A549 (cell line): Measurements from ENCODE around the gene FAM229B. TPM values are rescaled to one million over a fixed set of nuclear protein-coding genes. Genes with fewer than 3 reads are reported as not detected.

Experiments used
- ATAC-seq, 2 experiments: fragments of 200-7000 bp in 1 of 2; fragments of >200 bp in 1 of 2; cut with Nextera tagmentation in 1 of 2; cut with Tn5 transposase in 1 of 2; 3 replicates each; pipeline versions ENCODE4 v1.8.0 to v1.9.1; 2018 to 2020; ENCODE audit warnings: mild to moderate bottlenecking in 1 of 2, moderate library complexity in 1 of 2
- CTCF ChIA-PET: fragments of 300-600 bp; sonication (Branson Sonifier 250); formaldehyde crosslinking; extraction: SDS; loops from one replicate; lab custom pipeline; 2021; ENCODE audit warnings: antibody characterized with exemption, inconsistent platforms; lab: Yijun Ruan, JAX
- POLR2A ChIA-PET: fragments of 350-600 bp; formaldehyde crosslinking; extraction: SDS; loops from one replicate; lab custom pipeline; 2021; ENCODE audit warnings: antibody characterized with exemption, inconsistent platforms; lab: Yijun Ruan, JAX
- DNase-seq, 2 experiments: peaks; one replicate each; pipeline versions ENCODE4 v3.0.0 to v3.0.0-alpha.2; 2011 to 2016; ENCODE audit warnings: low read depth in 1 of 2, low spot score in 1 of 2
- FAIRE-seq: peaks from 2 replicates; lab custom pipeline; 2011; peaks lifted over from hg19 to GRCh38; lab: Jason Lieb, UNC
- H3K27ac ChIP-seq, 2 experiments: fragments of >200 bp; sonication (Bioruptor Twin); formaldehyde crosslinking; 3 replicates each; pipeline ENCODE4 v1.5.1; 2016 to 2017
- H3K4me1 ChIP-seq: fragments of >200 bp; sonication (Bioruptor Twin); formaldehyde crosslinking; 3 replicates; pipeline ENCODE4 v1.6.1; 2016
- H3K4me2 ChIP-seq: fragments of >200 bp; sonication (Bioruptor Twin); formaldehyde crosslinking; 3 replicates; pipeline ENCODE4 v1.6.1; 2016
- H3K4me3 ChIP-seq: fragments of >200 bp; sonication (Bioruptor Twin); formaldehyde crosslinking; 3 replicates; pipeline ENCODE4 v1.5.1; 2016
- H3K9me3 ChIP-seq: fragments of >200 bp; sonication (Bioruptor Twin); formaldehyde crosslinking; 3 replicates; pipeline ENCODE4 v1.6.1; 2016
- CHD2 ChIP-seq: fragments of 150-350 bp; IDR thresholded peaks from 2 replicates; pipeline ENCODE4 v1.6.1; 2014; ENCODE audit warnings: low read length; ENCODE audit not compliant: partially characterized antibody
- CHD4 ChIP-seq: fragments of 200-600 bp; sonication (generic); IDR thresholded peaks from 2 replicates; pipeline ENCODE4 v1.6.1; 2016; ENCODE audit warnings: antibody characterized with exemption, mild to moderate bottlenecking, borderline replicate concordance
- EHF ChIP-seq: fragments of 250-450 bp; sonication (Bioruptor Pico); IDR thresholded peaks from 2 replicates; pipeline ENCODE4 v1.5.0; 2020; ENCODE audit warnings: mild to moderate bottlenecking
- EHMT2 ChIP-seq: fragments of 200-600 bp; sonication (generic); IDR thresholded peaks from 2 replicates; pipeline ENCODE4 v1.6.1; 2016; ENCODE audit warnings: antibody characterized with exemption, low read depth, mild to moderate bottlenecking, moderate library complexity
- FOSL2 ChIP-seq, 2 experiments: fragments of 450-650 bp in 1 of 2; fragments of >200 bp in 1 of 2; sonication (Bioruptor Twin) in 1 of 2; formaldehyde crosslinking; IDR thresholded peaks; 2 replicates each; pipeline versions ENCODE4 v1.5.0 to v1.6.1; 2016 to 2020; ENCODE audit warnings: mild to moderate bottlenecking in 1 of 2, moderate library complexity in 1 of 2
- HEYL ChIP-seq: fragments of 250-450 bp; sonication (Bioruptor Pico); IDR thresholded peaks from 2 replicates; pipeline ENCODE4 v1.8.0; 2021; ENCODE audit warnings: mild to moderate bottlenecking, moderate library complexity
- HOXB13 ChIP-seq: fragments of 250-450 bp; sonication (Bioruptor Pico); IDR thresholded peaks from 2 replicates; pipeline ENCODE4 v1.5.0; 2020; ENCODE audit warnings: low read depth, mild to moderate bottlenecking, moderate library complexity
- JUN ChIP-seq, 2 experiments: fragments of >200 bp; sonication (Bioruptor Twin); formaldehyde crosslinking; IDR thresholded peaks; 2 replicates in 1 of 2; 3 replicates in 1 of 2; pipeline ENCODE4 v1.6.1; 2016 to 2017
- KDM1A ChIP-seq: fragments of 200-600 bp; sonication (generic); IDR thresholded peaks from 2 replicates; pipeline ENCODE4 v1.6.1; 2016; ENCODE audit warnings: low read depth, mild to moderate bottlenecking
- MYC ChIP-seq: IDR thresholded peaks from 2 replicates; pipeline ENCODE4 v1.6.1; 2012; ENCODE audit warnings: mild to moderate bottlenecking, inconsistent platforms, low read length, improper control_type of control experiment, borderline replicate concordance
- NFE2L2 ChIP-seq: fragments of 150-350 bp; conservative IDR thresholded peaks from 2 replicates; pipeline ENCODE4 v1.6.1; 2014; ENCODE audit warnings: low read length
- NR3C1 ChIP-seq: fragments of >200 bp; sonication (Bioruptor Twin); formaldehyde crosslinking; IDR thresholded peaks from 3 replicates; pipeline ENCODE4 v1.6.1; 2017
- POLR2A ChIP-seq: IDR thresholded peaks from 2 replicates; pipeline ENCODE4 v1.6.1; 2012; ENCODE audit warnings: mild to moderate bottlenecking, low read length
- RFX5 ChIP-seq: fragments of 450-650 bp; IDR thresholded peaks from 2 replicates; pipeline ENCODE4 v1.7.1; 2014; ENCODE audit warnings: antibody characterized with exemption, mild to moderate bottlenecking, moderate library complexity
- RNF2 ChIP-seq: fragments of 200-600 bp; sonication (generic); IDR thresholded peaks from 2 replicates; pipeline ENCODE4 v1.6.1; 2016; ENCODE audit warnings: low read depth, mild to moderate bottlenecking, antibody characterized with exemption, moderate library complexity, borderline replicate concordance
- TP53 ChIP-seq: fragments of 250-450 bp; sonication (Bioruptor Pico); IDR thresholded peaks from 2 replicates; pipeline ENCODE4 v1.5.0; 2021; ENCODE audit warnings: mild to moderate bottlenecking, moderate library complexity
- ZC3H11A ChIP-seq: fragments of 450-650 bp; IDR thresholded peaks from 2 replicates; pipeline ENCODE4 v1.6.1; 2014; ENCODE audit warnings: antibody characterized with exemption, mild to moderate bottlenecking
- ZNF302 ChIP-seq: fragments of 250-450 bp; sonication (Bioruptor Pico); IDR thresholded peaks from 2 replicates; pipeline ENCODE4 v1.9.0; 2021; ENCODE audit warnings: inconsistent platforms, mild to moderate bottlenecking, moderate library complexity
- WGBS: methylation state at CpG from one replicate; pipeline ENCODE4 v1.1.6; 2017; ENCODE audit errors: missing lambda C conversion rate; 5-methylcytosine and 5-hydroxymethylcytosine counted together
- polyA plus RNA-seq, 4 experiments: library from polyadenylated mRNA; depleted of rRNA in 3 of 4; stranded (reverse); fragments of >200 nt; fragmentation: RNase III in 1 of 4; extraction: RNeasy Plus Mini Kit Qiagen cat#74134 plus additional on column Dnase treatment in 1 of 4; gene quantifications; 2 replicates in 3 of 4; 3 replicates in 1 of 4; pipeline ENCODE4 v1.2.3, GENCODE V29; 2011 to 2017
- TF ChIP-seq, protein P1 (sequence below): IDR thresholded peaks from 2 replicates; pipeline ENCODE4 v1.6.1; 2012
- TF ChIP-seq, protein P2 (sequence below): fragments of >200 bp; sonication (Bioruptor Twin); formaldehyde crosslinking; IDR thresholded peaks from 2 replicates; pipeline ENCODE4 v1.6.1; 2016
- TF ChIP-seq, protein P3 (sequence below): fragments of 200-600 bp; sonication (generic); IDR thresholded peaks from 2 replicates; pipeline ENCODE4 v1.6.1; 2016; ENCODE audit warnings: antibody characterized with exemption, mild to moderate bottlenecking, moderate library complexity
- TF ChIP-seq, protein P4 (sequence below): fragments of >200 bp; sonication (Bioruptor Twin); formaldehyde crosslinking; IDR thresholded peaks from 3 replicates; pipeline ENCODE4 v1.5.1; 2016
- TF ChIP-seq, protein P5 (sequence below): fragments of 250-450 bp; sonication (Bioruptor Pico); IDR thresholded peaks from 2 replicates; pipeline ENCODE4 v1.5.0; 2020; ENCODE audit warnings: low read depth, mild to moderate bottlenecking, moderate library complexity

The FAM229B gene
- polyA plus RNA-seq, 2 of the 4 experiments (the other 2 are of a cell fraction), result 9.9 to 17.3 TPM

DNA sequence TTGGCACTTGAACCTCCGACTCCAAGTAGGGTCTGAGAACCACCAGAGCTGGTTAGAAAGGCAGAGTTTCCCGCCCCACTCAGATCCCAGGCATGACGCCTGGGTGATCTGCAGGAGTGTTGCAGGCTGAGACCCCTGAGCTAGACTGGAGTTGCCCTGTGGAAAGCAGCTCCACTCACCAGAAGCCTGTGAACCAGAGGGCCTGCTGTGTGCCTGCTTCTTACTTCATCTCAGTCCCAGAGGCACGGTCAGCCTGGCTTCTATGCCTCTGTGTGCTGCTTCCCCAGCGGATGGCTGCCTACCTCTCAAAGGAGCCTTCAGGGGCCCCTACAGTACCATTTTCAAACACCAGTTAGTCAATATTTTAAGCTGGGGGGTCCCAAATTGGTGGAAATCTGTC is 49.1 kb upstream of the FAM229B start:
- POLR2A ChIA-PET, result no interaction called here
- FAIRE-seq, result no peak

DNA sequence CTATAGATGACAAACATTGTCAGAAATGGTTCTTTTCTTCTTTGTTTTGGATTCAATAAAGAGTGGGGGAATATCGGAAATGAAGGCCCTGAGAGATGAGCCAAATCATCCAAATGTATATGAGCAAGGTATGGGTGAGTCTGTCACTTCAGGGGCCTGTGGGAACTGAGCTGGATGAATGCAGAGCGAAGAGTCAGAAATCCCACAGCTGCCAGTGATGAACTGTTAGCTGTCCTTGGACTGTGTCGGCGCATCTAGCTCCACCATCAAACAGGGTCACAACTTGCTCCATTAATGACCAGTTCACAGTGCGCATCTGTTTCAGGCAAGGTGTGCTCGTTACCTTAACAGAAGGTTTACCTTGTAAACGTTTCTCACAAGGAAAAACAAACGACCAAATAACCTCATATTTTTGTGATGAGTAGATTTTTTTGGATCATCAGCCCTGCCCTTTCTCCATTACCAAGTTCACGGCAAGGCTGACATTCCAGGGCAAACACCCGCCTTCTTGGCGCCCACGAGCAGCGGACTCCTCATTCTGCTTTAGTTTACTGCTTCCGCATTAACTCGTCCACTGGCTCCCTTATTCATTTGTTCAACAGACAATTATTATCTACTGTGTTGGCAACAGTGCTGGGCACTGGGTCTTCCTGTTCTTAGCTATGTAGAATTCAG is 48.5 kb upstream of the FAM229B start:
- CTCF ChIA-PET, result interaction anchor here (1.2 to 2.5 kb wide), 5 partner anchors 10 to 780 kb away, joined by 3 to 16 read pairs (median 5); a partner anchor contains a TSS
- Histone ChIP-seq H3K4me1 (peaks cover 5% of the 10 kb centered on the region; the same call in 1 of the 3 replicates), H3K27ac (no peak overlapping the region), H3K4me2 (no peak overlapping the region), H3K9me3 (no peaks in the 10 kb centered on the region), H3K4me3 (no peak overlapping the region)
- ATAC-seq (no peak), FAIRE-seq (no peak), DNase-seq (no peak)
- 76% methylated on average over 15 of the region's 15 CpGs for WGBS
- TF ChIP-seq MYC, result no peak
- TF ChIP-seq CHD4, result no peak
- TF ChIP-seq RNF2, result no peak
- TF ChIP-seq HEYL (CRISPR knock-in tag), result no peak
- TF ChIP-seq, protein P1, sequence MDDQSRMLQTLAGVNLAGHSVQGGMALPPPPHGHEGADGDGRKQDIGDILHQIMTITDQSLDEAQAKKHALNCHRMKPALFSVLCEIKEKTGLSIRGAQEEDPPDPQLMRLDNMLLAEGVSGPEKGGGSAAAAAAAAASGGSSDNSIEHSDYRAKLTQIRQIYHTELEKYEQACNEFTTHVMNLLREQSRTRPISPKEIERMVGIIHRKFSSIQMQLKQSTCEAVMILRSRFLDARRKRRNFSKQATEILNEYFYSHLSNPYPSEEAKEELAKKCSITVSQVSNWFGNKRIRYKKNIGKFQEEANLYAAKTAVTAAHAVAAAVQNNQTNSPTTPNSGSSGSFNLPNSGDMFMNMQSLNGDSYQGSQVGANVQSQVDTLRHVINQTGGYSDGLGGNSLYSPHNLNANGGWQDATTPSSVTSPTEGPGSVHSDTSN, result no peak
- TF ChIP-seq, protein P2, sequence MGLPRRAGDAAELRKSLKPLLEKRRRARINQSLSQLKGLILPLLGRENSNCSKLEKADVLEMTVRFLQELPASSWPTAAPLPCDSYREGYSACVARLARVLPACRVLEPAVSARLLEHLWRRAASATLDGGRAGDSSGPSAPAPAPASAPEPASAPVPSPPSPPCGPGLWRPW, result no peak
- TF ChIP-seq NR3C1, result no peak
- TF ChIP-seq HOXB13 (CRISPR knock-in tag), result no peak
- TF ChIP-seq, protein P3, sequence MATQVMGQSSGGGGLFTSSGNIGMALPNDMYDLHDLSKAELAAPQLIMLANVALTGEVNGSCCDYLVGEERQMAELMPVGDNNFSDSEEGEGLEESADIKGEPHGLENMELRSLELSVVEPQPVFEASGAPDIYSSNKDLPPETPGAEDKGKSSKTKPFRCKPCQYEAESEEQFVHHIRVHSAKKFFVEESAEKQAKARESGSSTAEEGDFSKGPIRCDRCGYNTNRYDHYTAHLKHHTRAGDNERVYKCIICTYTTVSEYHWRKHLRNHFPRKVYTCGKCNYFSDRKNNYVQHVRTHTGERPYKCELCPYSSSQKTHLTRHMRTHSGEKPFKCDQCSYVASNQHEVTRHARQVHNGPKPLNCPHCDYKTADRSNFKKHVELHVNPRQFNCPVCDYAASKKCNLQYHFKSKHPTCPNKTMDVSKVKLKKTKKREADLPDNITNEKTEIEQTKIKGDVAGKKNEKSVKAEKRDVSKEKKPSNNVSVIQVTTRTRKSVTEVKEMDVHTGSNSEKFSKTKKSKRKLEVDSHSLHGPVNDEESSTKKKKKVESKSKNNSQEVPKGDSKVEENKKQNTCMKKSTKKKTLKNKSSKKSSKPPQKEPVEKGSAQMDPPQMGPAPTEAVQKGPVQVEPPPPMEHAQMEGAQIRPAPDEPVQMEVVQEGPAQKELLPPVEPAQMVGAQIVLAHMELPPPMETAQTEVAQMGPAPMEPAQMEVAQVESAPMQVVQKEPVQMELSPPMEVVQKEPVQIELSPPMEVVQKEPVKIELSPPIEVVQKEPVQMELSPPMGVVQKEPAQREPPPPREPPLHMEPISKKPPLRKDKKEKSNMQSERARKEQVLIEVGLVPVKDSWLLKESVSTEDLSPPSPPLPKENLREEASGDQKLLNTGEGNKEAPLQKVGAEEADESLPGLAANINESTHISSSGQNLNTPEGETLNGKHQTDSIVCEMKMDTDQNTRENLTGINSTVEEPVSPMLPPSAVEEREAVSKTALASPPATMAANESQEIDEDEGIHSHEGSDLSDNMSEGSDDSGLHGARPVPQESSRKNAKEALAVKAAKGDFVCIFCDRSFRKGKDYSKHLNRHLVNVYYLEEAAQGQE, result no peak
- no peak for TF ChIP-seq JUN (IDR thresholded peaks at IDR 0.05)
- TF ChIP-seq EHF (CRISPR knock-in tag), result no peak
- TF ChIP-seq POLR2A, result no peak
- no peak for TF ChIP-seq NFE2L2
- no peak for TF ChIP-seq ZC3H11A
- TF ChIP-seq TP53, result no peak
- no peak for TF ChIP-seq CHD2
- POLR2A ChIA-PET, result no interaction called here

More for the DNA sequence above, 49.1 kb upstream of the FAM229B start:
- WGBS, result 76% methylated on average over 2 of the region's 5 CpGs
- no peak overlapping the region for H3K4me3 ChIP-seq
- ATAC-seq, result no peak
- peaks cover 5% of the 10 kb centered on the region; the same call in 1 of the 3 replicates for H3K4me1 ChIP-seq
- H3K27ac ChIP-seq, result peak overlapping the region in 1 of 2 experiments; percentile 54; a peak in 3 of 6 replicates
- no peak for TF ChIP-seq CHD2
- TF ChIP-seq FOSL2 (IDR thresholded peaks at IDR 0.05), result no peak
- no peak for TF ChIP-seq FOSL2 (CRISPR knock-in tag; IDR thresholded peaks at IDR 0.05)
- no peak for TF ChIP-seq KDM1A
- DNase-seq, result no peak
- no peaks in the 10 kb centered on the region for H3K9me3 ChIP-seq
- CTCF ChIA-PET, result interaction anchor here (0.9 to 2.5 kb wide), 4 partner anchors 9 to 328 kb away, joined by 4 to 10 read pairs (median 4); no protein-coding TSS in a partner anchor
- H3K4me2 ChIP-seq, result peak overlapping the region; percentile 32

DNA sequence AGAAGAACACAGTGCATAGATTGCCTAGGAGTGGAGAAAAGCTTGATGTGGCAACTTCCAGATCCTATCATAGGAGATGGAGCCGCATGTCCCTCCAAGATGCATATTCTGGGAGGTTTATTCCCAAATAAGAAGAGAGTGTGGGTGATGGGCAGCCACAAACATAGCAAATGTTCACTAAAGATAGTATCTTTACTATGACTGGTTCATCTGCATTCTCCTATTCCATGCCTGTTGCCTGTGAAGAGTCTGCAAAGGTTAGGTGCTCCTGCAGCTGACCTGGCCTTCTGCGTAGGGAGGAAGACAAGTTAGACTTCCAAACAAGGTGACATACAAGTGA is 48.0 kb upstream of the FAM229B start:
- H3K4me2 ChIP-seq, result no peak overlapping the region
- H3K4me3 ChIP-seq, result no peak overlapping the region
- no peak for DNase-seq
- no peak for FAIRE-seq
- CTCF ChIA-PET, result interaction anchor here (1.3 to 2.5 kb wide), 3 partner anchors 11 to 780 kb away, joined by 3 to 16 read pairs (median 10); a partner anchor contains a TSS
- WGBS, result 73% methylated on average over 2 of the region's 2 CpGs
- POLR2A ChIA-PET, result no interaction called here
- no peak overlapping the region for H3K27ac ChIP-seq
- no peak for ATAC-seq
- peaks cover 5% of the 10 kb centered on the region; the same call in 1 of the 3 replicates for H3K4me1 ChIP-seq
- H3K9me3 ChIP-seq, result no peaks in the 10 kb centered on the region
- TF ChIP-seq EHMT2, result no peak
- TF ChIP-seq, protein P4, sequence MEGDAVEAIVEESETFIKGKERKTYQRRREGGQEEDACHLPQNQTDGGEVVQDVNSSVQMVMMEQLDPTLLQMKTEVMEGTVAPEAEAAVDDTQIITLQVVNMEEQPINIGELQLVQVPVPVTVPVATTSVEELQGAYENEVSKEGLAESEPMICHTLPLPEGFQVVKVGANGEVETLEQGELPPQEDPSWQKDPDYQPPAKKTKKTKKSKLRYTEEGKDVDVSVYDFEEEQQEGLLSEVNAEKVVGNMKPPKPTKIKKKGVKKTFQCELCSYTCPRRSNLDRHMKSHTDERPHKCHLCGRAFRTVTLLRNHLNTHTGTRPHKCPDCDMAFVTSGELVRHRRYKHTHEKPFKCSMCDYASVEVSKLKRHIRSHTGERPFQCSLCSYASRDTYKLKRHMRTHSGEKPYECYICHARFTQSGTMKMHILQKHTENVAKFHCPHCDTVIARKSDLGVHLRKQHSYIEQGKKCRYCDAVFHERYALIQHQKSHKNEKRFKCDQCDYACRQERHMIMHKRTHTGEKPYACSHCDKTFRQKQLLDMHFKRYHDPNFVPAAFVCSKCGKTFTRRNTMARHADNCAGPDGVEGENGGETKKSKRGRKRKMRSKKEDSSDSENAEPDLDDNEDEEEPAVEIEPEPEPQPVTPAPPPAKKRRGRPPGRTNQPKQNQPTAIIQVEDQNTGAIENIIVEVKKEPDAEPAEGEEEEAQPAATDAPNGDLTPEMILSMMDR, result no peak
- no peak for TF ChIP-seq RFX5
- TF ChIP-seq ZNF302 (CRISPR knock-in tag), result no peak
- TF ChIP-seq, protein P5, sequence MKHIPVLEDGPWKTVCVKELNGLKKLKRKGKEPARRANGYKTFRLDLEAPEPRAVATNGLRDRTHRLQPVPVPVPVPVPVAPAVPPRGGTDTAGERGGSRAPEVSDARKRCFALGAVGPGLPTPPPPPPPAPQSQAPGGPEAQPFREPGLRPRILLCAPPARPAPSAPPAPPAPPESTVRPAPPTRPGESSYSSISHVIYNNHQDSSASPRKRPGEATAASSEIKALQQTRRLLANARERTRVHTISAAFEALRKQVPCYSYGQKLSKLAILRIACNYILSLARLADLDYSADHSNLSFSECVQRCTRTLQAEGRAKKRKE (CRISPR knock-in tag), result no peak
- no peak for TF ChIP-seq FOSL2 (IDR thresholded peaks at IDR 0.05)
- TF ChIP-seq FOSL2 (CRISPR knock-in tag; IDR thresholded peaks at IDR 0.05), result no peak
- TF ChIP-seq, protein P2, result no peak
- no peak for TF ChIP-seq MYC
- TF ChIP-seq EHF (CRISPR knock-in tag), result no peak
